ENCODE data around the gene KLHL26.
A peak's percentile ranks its signal among the peaks of the same experiment; 100 is the strongest.

Gene KLHL26

DNA sequence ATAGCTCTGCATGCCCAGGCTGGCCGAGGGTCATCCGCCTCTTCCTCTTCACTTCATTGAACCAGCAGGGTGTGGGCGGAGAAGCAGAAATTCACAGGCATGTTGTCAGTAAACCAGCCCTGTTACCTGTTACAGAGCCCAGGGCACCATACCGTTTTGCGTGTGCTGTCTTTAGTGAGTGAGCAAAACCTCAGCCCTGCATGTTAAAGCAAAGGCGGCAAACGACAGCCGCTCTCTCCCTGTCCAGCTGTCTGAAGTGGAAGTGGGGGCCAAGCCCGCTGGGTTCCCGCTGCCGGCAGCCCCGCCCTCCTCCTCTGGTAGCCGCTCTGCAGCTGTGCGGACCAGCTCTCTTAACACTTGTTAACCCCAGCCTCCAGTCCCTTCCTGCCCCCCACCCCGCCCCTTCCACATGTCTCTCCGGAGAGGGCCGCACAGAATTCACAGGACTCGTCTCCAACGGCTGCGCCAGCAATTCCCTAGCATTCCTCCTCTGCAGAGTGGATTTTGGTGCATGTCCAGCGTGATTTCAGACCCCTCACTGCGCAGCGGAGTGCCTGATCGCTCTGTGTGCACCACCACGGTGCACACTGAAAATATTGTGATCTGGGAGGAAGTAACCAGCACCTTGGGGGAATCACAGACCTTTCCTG is 12.7 kb downstream of the KLHL26 start:
- peak; percentile 68 for DNase-seq

DNA sequence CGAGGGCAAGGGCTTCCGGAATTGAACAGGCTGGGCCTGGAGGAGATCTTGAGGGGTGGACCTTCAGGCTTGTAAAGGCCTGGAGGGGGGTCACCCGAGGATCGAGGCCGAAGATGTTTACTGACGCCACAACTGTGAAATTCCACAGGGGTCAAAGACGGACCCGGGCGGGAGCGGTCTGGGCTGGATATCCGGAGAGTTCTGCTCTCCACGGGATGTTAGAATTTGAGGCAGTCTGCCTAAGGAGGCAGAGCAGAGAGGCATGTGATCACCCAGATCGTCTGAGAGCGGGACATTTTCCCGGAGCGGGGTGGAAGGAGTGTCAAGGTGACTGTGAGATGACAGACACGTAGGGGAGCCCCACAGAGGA is 13.2 kb downstream of the KLHL26 start:
- DNase-seq = no peak

DNA sequence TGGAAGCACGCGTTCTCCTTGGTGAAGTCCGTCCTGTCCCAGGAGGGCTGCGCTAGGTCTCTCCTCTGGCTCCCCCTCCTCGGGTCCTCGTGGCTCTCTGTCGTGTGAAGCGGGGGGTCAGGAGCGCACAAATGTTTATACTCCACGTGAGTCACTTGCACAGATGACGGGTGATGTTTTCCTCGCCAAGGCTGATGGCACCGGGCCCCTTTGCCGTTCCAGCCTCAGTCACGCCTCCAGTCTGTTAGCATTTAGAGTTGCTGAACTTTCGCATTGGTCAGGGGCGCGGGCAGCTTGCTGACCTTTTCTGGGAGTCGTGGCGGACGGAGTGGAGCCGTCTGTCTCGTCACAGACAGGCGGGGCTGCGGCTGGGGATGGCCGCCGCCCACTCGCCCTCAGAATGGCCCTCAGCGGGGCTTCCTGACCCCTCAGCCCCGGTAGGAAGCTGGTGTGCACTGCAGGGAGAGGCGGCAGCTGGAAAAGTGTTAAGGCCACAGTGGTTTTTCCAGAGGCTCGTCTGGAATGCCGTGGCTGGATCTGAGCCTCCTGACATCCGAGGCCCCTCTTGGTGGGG is 13.7 kb downstream of the KLHL26 start:
- DNase-seq = no peak

DNA sequence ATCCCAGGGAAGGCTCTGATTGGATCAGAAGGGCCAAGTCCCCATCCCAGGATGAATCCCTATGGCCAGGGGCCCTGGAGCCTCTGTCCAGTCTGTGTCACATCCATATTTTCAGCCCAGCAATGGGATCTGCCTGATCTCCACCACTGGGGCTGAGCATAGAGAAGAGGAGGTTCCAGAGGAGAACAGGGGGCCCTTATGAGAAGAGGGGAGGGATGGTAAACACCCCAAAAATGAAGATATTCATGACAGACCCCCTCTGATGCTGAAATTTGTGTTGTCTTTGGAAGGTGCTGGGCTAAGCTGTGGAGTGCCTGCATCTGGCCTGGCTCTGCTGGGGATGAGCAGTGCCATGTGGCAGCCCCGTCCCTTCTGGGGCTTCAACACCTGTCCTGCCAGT is 14.5 kb downstream of the KLHL26 start:
- DNase-seq = no peak

GRCh38 chr19:18651733-18652132 is 14.9 kb downstream of the KLHL26 start:
- no peak for DNase-seq

GRCh38 chr19:18653853-18654252 is 17.0 kb downstream of the KLHL26 start:
- no peak for DNase-seq

GRCh38 chr19:18654469-18654868 is 17.6 kb downstream of the KLHL26 start:
- no peak for DNase-seq

- DNase-seq = no peak
Measured at GRCh38 chr19:18655173-18655844, 18.5 kb downstream of the KLHL26 start.

DNA sequence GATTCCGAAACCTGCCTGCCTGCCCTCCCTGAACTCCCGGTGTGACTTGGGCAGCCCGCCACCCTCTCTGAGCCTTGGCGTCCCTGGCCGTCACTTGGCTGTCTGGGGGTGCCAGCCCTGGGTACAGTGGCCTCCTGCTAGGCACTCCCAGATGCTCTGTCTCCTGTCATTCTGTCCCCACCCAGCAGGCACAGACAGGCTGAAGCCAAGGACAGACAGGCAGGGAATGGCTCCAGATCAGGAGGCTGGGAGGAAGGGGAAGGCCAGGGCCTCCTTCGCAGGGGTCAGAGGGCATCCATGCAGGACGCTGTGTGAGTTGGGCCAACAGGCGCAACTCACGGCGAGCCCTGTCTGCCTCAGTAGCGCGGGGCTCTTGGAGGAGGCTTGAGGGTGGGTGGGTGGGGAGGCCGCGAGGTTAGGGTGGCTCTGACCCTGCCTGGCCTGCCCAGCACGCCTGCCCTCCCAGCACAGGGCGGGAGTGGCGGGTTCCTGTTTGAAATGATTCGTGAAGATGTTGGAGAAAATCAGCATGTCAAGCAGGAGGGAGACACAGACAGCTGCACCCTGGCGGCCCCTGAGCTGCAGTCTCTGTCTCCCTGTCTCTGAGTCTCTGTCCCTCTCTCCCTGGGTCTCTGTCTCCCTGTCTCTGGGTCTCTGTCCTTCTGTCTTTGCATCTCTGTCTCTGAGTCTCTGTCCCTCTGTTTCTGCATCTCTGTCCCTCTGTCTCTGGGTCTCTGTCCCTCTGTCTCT is 19.7 kb downstream of the KLHL26 start:
- DNase-seq = no peak

GRCh38 chr19:18657590-18658365 is 20.9 kb downstream of the KLHL26 start:
- DNase-seq = no peak

DNA sequence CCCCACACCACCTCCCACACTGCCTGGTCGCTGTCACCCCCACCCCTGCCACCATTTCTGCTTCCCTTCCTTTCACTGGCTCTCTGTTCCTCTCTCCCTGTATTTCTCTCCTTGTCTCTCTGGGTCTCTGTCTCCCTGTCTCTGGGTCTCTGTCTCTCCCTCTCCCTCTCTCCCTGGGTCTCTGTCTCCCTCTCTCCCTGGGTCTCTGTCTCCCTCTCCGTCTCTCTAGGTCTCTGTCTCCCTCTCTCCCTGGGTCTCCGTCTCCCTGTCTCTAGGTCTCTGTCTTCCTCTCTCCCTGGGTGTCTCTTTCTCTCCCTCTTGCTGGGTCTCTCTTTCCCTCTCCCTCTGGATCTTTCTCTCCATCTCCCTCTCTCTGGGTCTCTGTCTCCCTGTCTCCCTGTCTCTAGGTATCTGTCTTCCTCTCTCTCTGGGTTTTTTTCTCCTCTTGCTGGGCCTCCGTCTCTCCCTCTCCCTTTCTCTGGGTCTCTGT is 21.6 kb downstream of the KLHL26 start:
- DNase-seq = no peak

DNA sequence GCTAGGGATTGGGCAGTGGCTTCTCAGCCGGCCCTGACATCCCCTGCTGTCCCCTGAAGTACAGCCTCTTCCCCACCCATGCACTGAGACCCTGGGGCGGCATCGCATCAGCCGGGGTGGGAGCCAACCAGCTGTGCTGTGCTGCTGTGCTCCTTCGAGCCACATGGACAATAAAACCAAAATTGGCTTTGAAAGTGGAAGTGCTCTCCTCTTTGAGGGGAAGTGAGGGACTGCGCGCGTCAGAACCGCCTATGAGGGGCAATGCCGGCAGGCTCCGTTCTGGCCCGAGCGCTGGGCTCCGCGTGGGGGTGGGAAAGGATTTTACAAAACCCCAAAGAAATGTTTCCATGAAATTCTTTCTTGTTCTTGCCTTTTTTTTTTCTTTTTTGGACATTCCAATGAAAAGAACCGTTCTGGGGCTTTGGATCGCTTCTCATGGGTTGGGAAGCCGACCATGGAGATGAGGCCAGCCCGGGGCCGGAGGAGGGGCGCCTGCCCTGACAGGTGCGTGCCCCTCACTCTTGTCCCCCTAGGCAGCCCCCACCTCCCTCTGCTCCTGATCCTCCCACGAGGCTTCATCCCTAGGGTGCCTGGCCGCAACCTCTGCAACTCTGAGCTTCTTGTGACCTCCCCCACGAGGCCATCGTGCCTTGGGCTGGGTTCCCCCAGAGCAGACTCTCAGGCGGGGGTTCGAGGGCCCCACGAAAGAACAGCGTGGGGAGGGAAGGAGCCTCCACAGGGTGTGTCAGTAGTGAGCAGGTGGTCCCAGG is 22.6 kb downstream of the KLHL26 start:
- no peak for DNase-seq

- DNase-seq = no peak
Measured at GRCh38 chr19:18660051-18660910, 23.5 kb downstream of the KLHL26 start.

- no peak for DNase-seq
Measured at GRCh38 chr19:18660939-18661670, 24.3 kb downstream of the KLHL26 start.

GRCh38 chr19:18662972-18663732 is 26.3 kb downstream of the KLHL26 start:
- DNase-seq = no peak

DNA sequence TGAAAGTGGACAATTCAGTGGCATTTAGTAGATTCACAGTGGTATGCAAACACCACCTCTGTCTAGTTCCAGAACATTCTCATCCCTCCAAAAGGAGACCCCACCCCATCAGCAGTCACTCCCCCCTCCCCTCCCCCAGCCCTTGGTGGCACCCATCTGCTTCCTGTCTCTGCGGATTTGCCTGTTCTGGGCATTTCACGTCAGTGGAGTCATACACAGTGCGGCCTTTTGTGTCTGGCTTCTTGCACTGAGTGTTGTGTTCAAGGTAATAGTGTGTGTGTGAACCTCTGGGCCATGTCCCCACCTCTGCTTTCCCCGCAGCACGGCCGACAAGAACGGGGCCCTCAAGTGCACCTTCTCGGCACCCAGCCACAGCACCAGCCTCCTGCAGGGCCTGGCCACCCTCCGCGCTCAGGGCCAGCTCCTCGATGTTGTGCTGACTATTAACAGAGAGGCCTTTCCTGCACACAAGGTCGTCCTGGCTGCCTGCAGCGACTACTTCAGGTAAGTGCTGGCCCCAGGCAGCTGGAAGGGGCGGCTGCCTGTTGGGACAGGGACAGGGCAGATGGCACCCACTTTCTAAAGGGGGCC is 27.2 kb downstream of the KLHL26 start:
- peak; percentile 28 for DNase-seq

DNA sequence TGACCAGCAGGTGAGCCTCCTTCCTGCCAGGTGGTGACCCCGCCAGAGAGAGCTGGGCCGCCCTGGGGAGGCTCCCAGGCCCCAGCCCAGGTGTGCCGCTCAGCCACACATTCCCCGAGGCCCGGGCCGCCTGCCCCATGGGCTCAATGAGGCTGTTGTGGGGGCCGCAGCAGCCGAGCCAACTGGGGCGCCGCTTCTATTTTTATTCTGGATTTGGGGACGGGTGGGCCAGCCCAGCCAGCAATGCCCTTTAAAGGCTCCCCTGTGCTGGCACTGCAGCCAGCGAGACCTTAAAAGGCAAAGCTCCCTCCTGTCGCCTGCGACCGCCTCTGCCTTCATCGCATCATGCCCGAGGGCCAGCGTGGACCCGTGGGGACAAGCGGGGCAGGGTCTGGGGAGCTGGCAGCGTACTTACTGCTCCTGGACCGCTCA is 29.0 kb downstream of the KLHL26 start:
- DNase-seq = no peak

DNA sequence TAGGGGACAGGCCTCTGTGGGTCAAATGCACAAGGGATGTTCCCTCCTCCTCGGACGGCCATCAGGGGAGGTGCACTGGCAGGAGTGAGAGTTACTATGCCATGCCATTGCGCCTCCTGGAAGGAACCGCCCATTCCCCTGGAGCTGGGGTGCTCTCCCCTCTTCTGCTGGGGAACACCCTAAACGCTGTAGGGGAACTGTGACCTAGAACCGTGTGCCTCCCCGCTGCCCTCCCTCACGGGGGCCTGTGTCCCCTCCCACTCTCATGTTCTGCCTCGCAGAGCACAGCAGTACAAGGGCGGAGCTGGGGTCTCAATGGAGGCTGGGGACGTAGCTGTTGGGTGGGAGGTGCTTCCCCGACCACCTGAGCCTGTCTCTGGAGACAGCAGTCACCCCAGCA is 29.5 kb downstream of the KLHL26 start:
- no peak for DNase-seq

DNA sequence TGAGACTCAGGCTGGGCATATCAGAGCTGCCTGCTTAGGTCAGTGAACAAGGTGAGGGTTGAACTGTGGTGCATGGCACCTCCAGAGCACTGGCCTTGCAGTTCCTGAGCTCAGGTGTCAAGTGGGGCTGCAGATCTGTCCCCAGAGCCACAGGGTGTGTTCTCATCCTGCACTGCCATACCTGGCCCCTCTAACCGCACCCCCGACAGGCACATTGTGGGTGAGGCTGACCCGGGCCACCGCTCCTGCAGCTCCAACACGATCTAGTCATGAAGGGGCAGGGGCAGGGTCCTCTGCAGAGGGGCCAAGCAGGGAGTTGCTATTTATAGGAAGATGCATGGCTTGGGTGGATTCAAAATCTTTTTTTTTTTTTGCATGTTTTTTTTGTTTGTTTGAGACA is 30.0 kb downstream of the KLHL26 start:
- DNase-seq = no peak

Data from NCI-H510A (cell line).